A673 (cell line): Measurements from ENCODE around the gene HNF4A.

Experiments used
- CTCF ChIP-seq: fragments of 300-800, 200-600 bp; sonication (generic); conservative IDR thresholded peaks from 2 replicates; pipeline ENCODE4 v1.5.1; 2017; ENCODE audit warnings: low read depth, mild to moderate bottlenecking, antibody characterized with exemption, low read length, moderate library complexity, mixed read lengths
- EZH2 ChIP-seq: fragments of 200-600 bp; sonication (generic); IDR thresholded peaks from 2 replicates; pipeline ENCODE4 v1.6.1; 2017; ENCODE audit warnings: borderline replicate concordance, low read depth, mild to moderate bottlenecking, mixed read lengths, antibody characterized with exemption, low read length; ENCODE audit not compliant: poor library complexity, severe bottlenecking

GRCh38 chr20:44358776-44359175 lies 3.3 kb downstream of the HNF4A start:
- TF ChIP-seq CTCF (no peak), EZH2 (no peak)
